ENCODE data around the gene MED6. TPM values are rescaled to one million over a fixed set of nuclear protein-coding genes. Genes with fewer than 3 reads are reported as not detected.

MED6 gene, protein sequence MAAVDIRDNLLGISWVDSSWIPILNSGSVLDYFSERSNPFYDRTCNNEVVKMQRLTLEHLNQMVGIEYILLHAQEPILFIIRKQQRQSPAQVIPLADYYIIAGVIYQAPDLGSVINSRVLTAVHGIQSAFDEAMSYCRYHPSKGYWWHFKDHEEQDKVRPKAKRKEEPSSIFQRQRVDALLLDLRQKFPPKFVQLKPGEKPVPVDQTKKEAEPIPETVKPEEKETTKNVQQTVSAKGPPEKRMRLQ
- 10 to 100 TPM; 57.0 to 61.8 TPM for total RNA-seq
- 10 to 100 TPM; 38.4 to 48.7 TPM for polyA plus RNA-seq

DNA sequence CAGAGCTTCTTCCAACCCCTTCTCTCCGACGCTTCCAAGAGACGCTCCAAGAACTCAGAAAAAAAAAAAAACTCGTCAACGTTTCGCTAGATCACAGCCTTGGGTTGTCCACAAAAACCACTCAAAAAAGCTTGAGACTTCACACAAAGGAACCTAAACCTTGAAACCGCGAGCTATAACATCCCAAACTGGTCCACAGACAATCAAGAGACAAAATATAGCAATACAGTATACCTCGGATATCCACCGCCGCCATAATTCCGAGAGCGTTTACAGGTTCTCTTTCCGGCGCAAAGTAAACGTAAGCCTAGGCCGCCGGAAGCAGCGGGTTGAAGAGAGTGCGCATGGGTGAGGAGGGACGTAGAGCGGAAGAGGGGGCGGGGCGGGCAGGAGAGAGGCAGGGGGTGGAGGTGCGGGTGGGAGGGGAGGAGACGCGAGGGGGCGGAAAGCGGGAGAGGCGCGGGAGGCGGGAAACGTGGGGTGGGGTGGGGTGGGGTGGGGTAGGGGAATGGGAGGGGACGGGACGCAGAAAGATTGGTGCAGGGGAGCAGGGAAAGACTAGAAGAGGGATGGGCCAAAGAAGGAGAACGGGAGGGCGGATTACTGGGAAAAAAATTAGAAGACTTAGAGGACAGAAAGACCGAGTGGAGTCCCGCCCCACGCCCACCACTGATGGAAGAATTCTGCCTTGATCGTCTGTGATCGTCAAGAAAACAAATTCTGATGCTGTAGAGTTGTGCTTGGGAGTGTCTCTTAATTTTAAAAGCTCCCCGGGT, at the start of gene MED6:
TSS of gene MED6 (minus strand) at position 274 of the 776 bp plus-strand sequence. CDS start at position 256, 18 bp downstream.
- Histone ChIP-seq H3K27me3 (ENCODE audit: insufficient read depth, low read length) (no peaks in the 10 kb centered on the region), H3K4me3 (ENCODE audit: low read length in 2 of 2) (peak within 1 kb of the TSS; percentile 99), H3K27ac (ENCODE audit: low read depth, low read length) (peak within 1 kb of the TSS; percentile 77), H3K9me3 (ENCODE audit: control insufficient read depth in 1 of 2, low read length in 2 of 2) (no peaks in the 10 kb centered on the region), H3K36me3 (ENCODE audit: insufficient read depth, low read length) (peaks cover 9% of the 10 kb centered on the region), H3K4me1 (ENCODE audit: insufficient read depth, low read length) (peaks cover 21% of the 10 kb centered on the region)
- ChIA-PET POLR2A (ENCODE audit: partially characterized antibody) (interaction anchor here (0.6 to 2.1 kb wide), 10 partner anchors 9 to 834 kb away, joined by 3 to 9 read pairs (median 4); partner anchors contain the start of genes MAP3K9, SRSF5 and TTC9), CTCF (ENCODE audit: partially characterized antibody) (interaction anchor here (0.6 to 1.3 kb wide), 2 partner anchors 54 to 358 kb away, joined by 3 read pairs; no protein-coding TSS in a partner anchor)
- peaks cover 12 to 34% (median 22%) of the 10 kb centered on the region in 4 donors for H3K4me1 Mint-ChIP-seq
- intact Hi-C loops (cut with micrococcal nuclease), result loop anchor here (1.0 to 10.0 kb wide), 6 partner anchors 40 to 834 kb away; partner anchors contain the start of genes COX16, MAP3K9, SRSF5 and SYNJ2BP
- DNase-seq, result peak; percentile 89 to 95 (median 90)
- H3K36me3 Mint-ChIP-seq, result peaks cover 6 to 18% of the 10 kb centered on the region in 2 donors
- peaks cover 0 to 3% (median 0%) of the 10 kb centered on the region in 8 donors for H3K9me3 Mint-ChIP-seq
- peaks cover 0 to 3% of the 10 kb centered on the region in 2 donors for H3K27me3 Mint-ChIP-seq
- H3K27ac Mint-ChIP-seq, result peak within 1 kb of the TSS; percentile 87 to 99 (median 98)
- H3K4me3 Mint-ChIP-seq, result peak within 1 kb of the TSS; percentile 96 to 100 (median 100)

DNA sequence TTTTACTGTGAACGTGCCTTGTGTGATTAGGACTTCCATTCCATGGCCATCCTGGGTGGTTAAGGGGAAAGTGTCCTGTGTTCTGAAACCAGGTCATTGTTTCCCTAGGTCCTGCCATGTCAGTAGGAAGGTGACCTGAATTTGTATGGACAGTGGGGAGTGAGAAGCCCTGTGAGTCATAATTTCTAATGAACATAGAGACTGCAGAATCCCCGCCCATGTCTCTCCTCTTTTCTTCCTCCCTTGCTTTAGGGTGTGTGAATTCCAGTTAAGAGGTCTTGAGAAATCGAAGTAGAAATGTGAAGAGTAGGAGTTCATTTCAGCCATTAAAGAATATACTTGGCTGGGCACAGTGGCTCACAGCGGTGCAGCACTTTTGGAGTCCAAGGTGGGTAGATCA, 49.3 kb upstream of the MED6 start:
- peaks cover 88% of the 10 kb centered on the region for H3K4me1 ChIP-seq (ENCODE audit: insufficient read depth, low read length)
- DNase-seq, result no peak
- H3K27me3 ChIP-seq (ENCODE audit: insufficient read depth, low read length), result no peaks in the 10 kb centered on the region
- Mint-ChIP-seq H3K4me3 (peak overlapping the region in 1 of 8 donors; percentile 31), H3K9me3 (no peaks in the 10 kb centered on the region), H3K27me3 (no peaks in the 10 kb centered on the region), H3K4me1 (peaks cover 58 to 95% (median 86%) of the 10 kb centered on the region in 4 donors), H3K36me3 (peaks cover 23 to 33% of the 10 kb centered on the region in 2 donors), H3K27ac (peak overlapping the region; percentile 44 to 84 (median 67))
- no peaks in the 10 kb centered on the region for H3K9me3 ChIP-seq (ENCODE audit: control insufficient read depth in 1 of 2, low read length in 2 of 2)
- no peak overlapping the region for H3K4me3 ChIP-seq (ENCODE audit: low read length in 2 of 2)
- no peak overlapping the region for H3K27ac ChIP-seq (ENCODE audit: low read depth, low read length)
- ChIA-PET POLR2A (ENCODE audit: partially characterized antibody) (interaction anchor here (0.8 to 1.3 kb wide), 2 partner anchors 9 to 12 kb away, joined by 3 to 4 read pairs; partner anchors contain the start of gene TTC9), CTCF (ENCODE audit: partially characterized antibody) (interaction anchor here (1.1 to 1.8 kb wide), 2 partner anchors 9 to 12 kb away, joined by 3 to 10 read pairs; partner anchors contain the start of gene TTC9)
- intact Hi-C loops (cut with micrococcal nuclease), result no loop called here
- no peaks in the 10 kb centered on the region for H3K36me3 ChIP-seq (ENCODE audit: insufficient read depth, low read length)

DNA sequence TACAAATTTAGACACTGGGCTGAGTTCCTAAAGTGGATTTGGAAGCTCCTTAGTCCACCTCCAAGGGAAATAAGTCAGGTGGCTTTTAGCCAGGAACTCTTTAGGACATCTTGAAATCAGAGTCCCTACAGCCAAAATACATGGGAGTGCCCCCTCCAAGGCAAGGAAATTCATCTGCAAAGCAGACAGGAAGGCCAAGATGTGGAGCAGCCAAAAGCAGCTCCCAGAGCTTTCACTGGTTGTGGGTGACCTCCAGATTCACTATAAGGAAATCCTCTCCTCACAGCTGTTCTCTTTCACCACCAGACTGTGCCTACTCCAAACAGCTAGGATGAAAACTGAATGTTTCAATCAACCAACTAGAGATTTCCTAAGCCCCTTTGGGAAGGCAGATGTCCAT, 47.9 kb upstream of the MED6 start:
- Histone ChIP-seq H3K9me3 (ENCODE audit: control insufficient read depth in 1 of 2, low read length in 2 of 2) (no peaks in the 10 kb centered on the region), H3K36me3 (ENCODE audit: insufficient read depth, low read length) (no peaks in the 10 kb centered on the region), H3K4me1 (ENCODE audit: insufficient read depth, low read length) (peaks cover 88% of the 10 kb centered on the region), H3K27ac (ENCODE audit: low read depth, low read length) (no peak overlapping the region), H3K4me3 (ENCODE audit: low read length in 2 of 2) (no peak overlapping the region), H3K27me3 (ENCODE audit: insufficient read depth, low read length) (no peaks in the 10 kb centered on the region)
- Mint-ChIP-seq H3K36me3 (peaks cover 26 to 33% of the 10 kb centered on the region in 2 donors), H3K27me3 (no peaks in the 10 kb centered on the region), H3K27ac (peak overlapping the region in 5 of 7 donors; percentile 2 to 62 (median 42)), H3K9me3 (no peaks in the 10 kb centered on the region), H3K4me1 (peaks cover 57 to 96% (median 83%) of the 10 kb centered on the region in 4 donors), H3K4me3 (peak overlapping the region in 4 of 8 donors; percentile 24 to 67 (median 52))
- DNase-seq, result no peak
- ChIA-PET POLR2A (ENCODE audit: partially characterized antibody) (interaction anchor here (0.5 to 1.8 kb wide), 4 partner anchors 9 to 55 kb away, joined by 4 to 8 read pairs (median 6); no protein-coding TSS in a partner anchor), CTCF (ENCODE audit: partially characterized antibody) (interaction anchor here (0.7 to 1.8 kb wide), 5 partner anchors 7 to 66 kb away, joined by 3 to 10 read pairs (median 3); partner anchors contain the start of gene TTC9)
- intact Hi-C loops (cut with micrococcal nuclease), result no loop called here

DNA sequence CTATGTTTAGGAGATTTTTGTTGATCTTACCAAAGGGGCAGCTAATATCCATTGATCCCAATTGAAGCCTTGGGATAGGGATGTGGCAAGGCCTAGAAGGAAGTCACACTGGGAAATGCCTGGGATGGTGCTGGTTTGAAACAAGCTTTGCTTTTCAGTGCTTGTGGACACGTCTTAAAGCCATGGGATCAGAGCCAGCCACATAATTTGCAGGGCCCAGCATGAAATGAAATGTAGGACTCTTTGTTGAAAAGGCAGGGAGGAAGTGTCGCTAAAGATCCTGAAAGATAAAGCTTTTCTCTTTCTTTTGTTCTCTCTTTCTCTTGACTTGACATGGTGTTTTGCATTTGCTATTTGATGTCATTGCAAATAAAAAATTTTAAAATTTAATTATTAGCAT, 46.2 kb upstream of the MED6 start:
- Histone ChIP-seq H3K27ac (ENCODE audit: low read depth, low read length) (peak overlapping the region; percentile 46), H3K36me3 (ENCODE audit: insufficient read depth, low read length) (no peaks in the 10 kb centered on the region), H3K4me3 (ENCODE audit: low read length in 2 of 2) (peak overlapping the region in 1 of 2 donors; percentile 4), H3K9me3 (ENCODE audit: control insufficient read depth in 1 of 2, low read length in 2 of 2) (no peaks in the 10 kb centered on the region), H3K27me3 (ENCODE audit: insufficient read depth, low read length) (no peaks in the 10 kb centered on the region), H3K4me1 (ENCODE audit: insufficient read depth, low read length) (peaks cover 74% of the 10 kb centered on the region)
- Mint-ChIP-seq H3K4me3 (peak overlapping the region; percentile 22 to 99 (median 95)), H3K4me1 (peaks cover 48 to 89% (median 70%) of the 10 kb centered on the region in 4 donors), H3K27me3 (no peaks in the 10 kb centered on the region), H3K36me3 (peaks cover 20 to 28% of the 10 kb centered on the region in 2 donors), H3K27ac (peak overlapping the region; percentile 72 to 92 (median 87)), H3K9me3 (no peaks in the 10 kb centered on the region)
- intact Hi-C loops (cut with micrococcal nuclease), result no loop called here
- DNase-seq, result no peak
- POLR2A ChIA-PET (ENCODE audit: partially characterized antibody), result interaction anchor here (0.9 to 7.1 kb wide), 2 partner anchors 10 to 261 kb away, joined by 3 to 363 read pairs; partner anchors contain the start of gene PCNX1
- CTCF ChIA-PET (ENCODE audit: partially characterized antibody), result interaction anchor here (1.6 to 12.9 kb wide), 3 partner anchors 11 to 67 kb away, joined by 3 to 155 read pairs (median 13); no protein-coding TSS in a partner anchor

DNA sequence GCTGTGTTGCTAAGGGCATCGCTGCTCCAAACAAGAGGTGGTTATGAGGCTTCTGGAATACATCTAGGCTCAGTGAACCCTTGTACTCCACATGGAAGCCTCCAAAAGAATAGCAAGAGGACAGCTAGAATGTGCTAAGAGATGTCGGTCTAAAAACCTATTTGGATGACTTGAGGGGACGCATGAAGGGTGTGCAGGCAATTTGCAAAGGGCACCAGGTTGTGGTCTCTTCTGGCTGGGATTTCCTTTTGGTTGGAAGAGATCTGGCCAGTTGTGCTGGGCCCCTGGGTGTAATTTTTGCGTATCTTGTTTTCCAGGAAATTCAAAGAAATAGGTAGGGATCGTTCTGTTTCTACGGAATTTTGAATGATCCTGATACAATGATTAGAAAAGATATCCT, 45.4 kb upstream of the MED6 start:
- Mint-ChIP-seq H3K27ac (peak overlapping the region; percentile 50 to 92 (median 87)), H3K4me3 (peak overlapping the region; percentile 2 to 99 (median 95)), H3K36me3 (peaks cover 15 to 30% of the 10 kb centered on the region in 2 donors), H3K9me3 (no peaks in the 10 kb centered on the region), H3K4me1 (peaks cover 45 to 90% (median 67%) of the 10 kb centered on the region in 4 donors), H3K27me3 (peaks cover 0 to 1% of the 10 kb centered on the region in 2 donors)
- POLR2A ChIA-PET (ENCODE audit: partially characterized antibody), result interaction anchor here (7.1 kb wide), 1 partner anchor 11 kb away, joined by 363 read pairs; no protein-coding TSS in a partner anchor
- DNase-seq, result no peak
- H3K4me1 ChIP-seq (ENCODE audit: insufficient read depth, low read length), result peaks cover 71% of the 10 kb centered on the region
- H3K4me3 ChIP-seq (ENCODE audit: low read length in 2 of 2), result no peak overlapping the region
- H3K27me3 ChIP-seq (ENCODE audit: insufficient read depth, low read length), result no peaks in the 10 kb centered on the region
- no peaks in the 10 kb centered on the region for H3K9me3 ChIP-seq (ENCODE audit: control insufficient read depth in 1 of 2, low read length in 2 of 2)
- H3K27ac ChIP-seq (ENCODE audit: low read depth, low read length), result peak overlapping the region; percentile 46
- intact Hi-C loops (cut with micrococcal nuclease), result no loop called here
- H3K36me3 ChIP-seq (ENCODE audit: insufficient read depth, low read length), result no peaks in the 10 kb centered on the region
- CTCF ChIA-PET (ENCODE audit: partially characterized antibody), result interaction anchor here (1.6 to 12.9 kb wide), 3 partner anchors 12 to 68 kb away, joined by 3 to 155 read pairs (median 13); no protein-coding TSS in a partner anchor

DNA sequence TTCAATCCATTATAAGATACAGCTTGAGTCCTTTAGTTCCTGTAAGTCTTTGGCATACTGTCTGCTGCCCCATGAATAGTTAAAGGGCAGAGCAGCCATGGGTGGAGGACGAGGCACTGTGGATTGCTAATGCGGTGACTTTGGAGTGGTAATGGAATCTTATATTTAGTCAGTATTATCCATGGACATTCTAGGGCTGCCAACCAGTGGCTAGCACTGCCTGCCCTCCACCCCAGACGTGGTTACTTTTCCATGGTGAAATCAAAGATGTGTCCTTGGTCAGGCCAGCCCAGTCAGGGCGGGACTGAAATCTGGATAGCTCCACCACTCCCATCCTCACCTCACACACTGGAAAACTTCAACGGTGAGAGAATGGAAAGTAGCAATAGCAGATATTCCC, 43.5 kb upstream of the MED6 start:
- Histone ChIP-seq H3K36me3 (ENCODE audit: insufficient read depth, low read length) (no peaks in the 10 kb centered on the region), H3K27me3 (ENCODE audit: insufficient read depth, low read length) (no peaks in the 10 kb centered on the region), H3K4me3 (ENCODE audit: low read length in 2 of 2) (peak overlapping the region; percentile 70 to 82), H3K27ac (ENCODE audit: low read depth, low read length) (peak overlapping the region; percentile 81), H3K4me1 (ENCODE audit: insufficient read depth, low read length) (peaks cover 71% of the 10 kb centered on the region), H3K9me3 (ENCODE audit: control insufficient read depth in 1 of 2, low read length in 2 of 2) (no peaks in the 10 kb centered on the region)
- Mint-ChIP-seq H3K4me1 (peaks cover 45 to 82% (median 63%) of the 10 kb centered on the region in 4 donors), H3K36me3 (peaks cover 6 to 19% of the 10 kb centered on the region in 2 donors), H3K9me3 (no peaks in the 10 kb centered on the region), H3K27me3 (peaks cover 0 to 1% of the 10 kb centered on the region in 2 donors), H3K4me3 (peak overlapping the region; percentile 89 to 99 (median 96)), H3K27ac (peak overlapping the region; percentile 87 to 96 (median 91))
- DNase-seq, result no peak
- POLR2A ChIA-PET (ENCODE audit: partially characterized antibody), result interaction anchor here (3.9 to 7.1 kb wide), 2 partner anchors 13 to 165 kb away, joined by 23 to 363 read pairs; partner anchors contain the start of gene MAP3K9
- CTCF ChIA-PET (ENCODE audit: partially characterized antibody), result interaction anchor here (12.9 kb wide), 1 partner anchor 14 kb away, joined by 155 read pairs; no protein-coding TSS in a partner anchor
- intact Hi-C loops (cut with micrococcal nuclease), result no loop called here
